ENCODE measurements around the gene CMC2. TPM values are rescaled to one million over a fixed set of nuclear protein-coding genes. Genes with fewer than 3 reads are reported as not detected.

Gene CMC2
- total RNA-seq, 1 donor = 56.9 TPM

GRCh38 chr16:80996688-80997138, 10.0 kb downstream of the CMC2 start:
- no peak for TF ChIP-seq CTCF (IDR thresholded peaks at IDR 0.05; ENCODE audit: insufficient read depth, low read length)
- peak overlapping the region; percentile 46 for H3K4me3 ChIP-seq (ENCODE audit: low read depth, low read length)
- no peak for DNase-seq (ENCODE audit: low read depth)

- DNase-seq (ENCODE audit: low read depth) = peak; percentile 76
- no peak overlapping the region for H3K4me3 ChIP-seq (ENCODE audit: low read depth, low read length)
- no peak for TF ChIP-seq CTCF (IDR thresholded peaks at IDR 0.05; ENCODE audit: insufficient read depth, low read length)
Observed at GRCh38 chr16:80994451-80994850, 12.2 kb downstream of the CMC2 start.

- no peak for TF ChIP-seq CTCF (IDR thresholded peaks at IDR 0.05; ENCODE audit: insufficient read depth, low read length)
- DNase-seq (ENCODE audit: low read depth) = peak; percentile 11
- no peak overlapping the region for H3K4me3 ChIP-seq (ENCODE audit: low read depth, low read length)
Observed at GRCh38 chr16:80993834-80994233, 12.9 kb downstream of the CMC2 start.

- DNase-seq (ENCODE audit: low read depth) = peak; percentile 98
- H3K4me3 ChIP-seq (ENCODE audit: low read depth, low read length) = peak overlapping the region; percentile 45
- TF ChIP-seq CTCF (IDR thresholded peaks at IDR 0.05; ENCODE audit: insufficient read depth, low read length) = no peak
Observed at GRCh38 chr16:80993307-80993706, 13.4 kb downstream of the CMC2 start.

- DNase-seq (ENCODE audit: low read depth) = no peak
- no peak for TF ChIP-seq CTCF (IDR thresholded peaks at IDR 0.05; ENCODE audit: insufficient read depth, low read length)
- H3K4me3 ChIP-seq (ENCODE audit: low read depth, low read length) = peak overlapping the region; percentile 36
Observed at GRCh38 chr16:80992676-80993293, 13.9 kb downstream of the CMC2 start.

- TF ChIP-seq CTCF (IDR thresholded peaks at IDR 0.05; ENCODE audit: insufficient read depth, low read length) = no peak
- DNase-seq (ENCODE audit: low read depth) = no peak
- no peak overlapping the region for H3K4me3 ChIP-seq (ENCODE audit: low read depth, low read length)
Observed at GRCh38 chr16:80991792-80992430, 14.8 kb downstream of the CMC2 start.
